ENCODE measurements around the gene DPP7.
A peak's percentile ranks its signal among the peaks of the same experiment; 100 is the strongest.
"Not testable (repeated sequence)": the region's sequence is repeated elsewhere in the genome, so short reads cannot be mapped to it uniquely, and the experiment has no call there.

DPP7 gene

GRCh38 chr9:137068539-137069507 is 45.7 kb downstream of the DPP7 start:
- DNase-seq: no peak

GRCh38 chr9:137067860-137068538 is 46.5 kb downstream of the DPP7 start:
- peak; percentile 73 for DNase-seq

- DNase-seq: no peak
Measured at GRCh38 chr9:137066096-137066861, 48.3 kb downstream of the DPP7 start.

GRCh38 chr9:137065336-137065967 is 49.1 kb downstream of the DPP7 start:
- DNase-seq: no peak

- no peak for DNase-seq
Measured at GRCh38 chr9:137064880-137065164, 49.7 kb downstream of the DPP7 start.

GRCh38 chr9:137064027-137064879 is 50.3 kb downstream of the DPP7 start:
- DNase-seq: no peak

- no peak for DNase-seq
Measured at GRCh38 chr9:137063311-137064026, 51.1 kb downstream of the DPP7 start.

- not testable (repeated sequence) for DNase-seq
Measured at GRCh38 chr9:137062798-137063197, 51.7 kb downstream of the DPP7 start.

DNA sequence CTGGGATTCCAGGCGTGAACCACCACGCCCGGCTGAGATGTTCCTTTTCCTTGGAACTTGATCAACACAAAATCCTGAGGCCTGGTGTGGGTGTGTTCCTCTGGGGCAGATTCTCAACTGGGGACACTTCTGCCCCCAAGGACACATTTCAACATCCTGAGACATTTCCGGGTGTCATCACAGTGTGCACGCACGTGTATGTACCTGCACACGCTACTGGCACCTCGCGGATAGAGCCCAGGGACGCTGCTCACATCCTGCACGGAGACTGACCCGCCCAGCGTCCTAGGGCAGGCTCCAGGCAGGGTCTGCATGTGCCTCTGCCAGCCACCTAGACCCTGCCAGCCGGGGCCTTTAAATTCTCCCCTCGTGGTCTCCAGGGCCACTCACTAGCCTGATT is 52.1 kb downstream of the DPP7 start:
- no peak for DNase-seq

Data from fibroblast of upper back skin (primary cell).